BJ (cell line): Measurements from ENCODE around the gene SLAMF1. TPM values are rescaled to one million over a fixed set of nuclear protein-coding genes. Genes with fewer than 3 reads are reported as not detected.

ENCODE experiments used
- CTCF ChIA-PET: fragments of 350-600 bp; formaldehyde crosslinking; extraction: SDS; loops from one replicate; lab custom pipeline; 2021; ENCODE audit warnings: antibody characterized with exemption, inconsistent platforms; lab: Yijun Ruan, JAX
- POLR2A ChIA-PET: fragments of 300-600 bp; sonication (Branson Sonifier 250); formaldehyde crosslinking; extraction: SDS; loops from one replicate; lab custom pipeline; 2021; ENCODE audit warnings: antibody characterized with exemption; lab: Charles Lee
- DNase-seq: peaks from one replicate; pipeline ENCODE4 v3.0.0-alpha.2; 2011; ENCODE audit warnings: low read depth
- H3K27me3 ChIP-seq: 2 replicates; pipeline ENCODE4 v1.6.0; 2011; ENCODE audit warnings: low read length; ENCODE audit not compliant: control insufficient read depth, insufficient read depth
- H3K36me3 ChIP-seq: 2 replicates; pipeline ENCODE4 v1.5.1; 2011; ENCODE audit warnings: low read length; ENCODE audit not compliant: control insufficient read depth, insufficient read depth
- H3K4me3 ChIP-seq: 2 replicates; pipeline ENCODE4 v1.5.1; 2011; ENCODE audit warnings: low read depth, mild to moderate bottlenecking, control low read depth, low read length
- polyA plus RNA-seq: library from polyadenylated mRNA; depleted of rRNA; stranded (reverse); fragments of >200 nt; gene quantifications from 2 replicates; pipeline ENCODE4 v1.2.3, GENCODE V29; 2011
- TF ChIP-seq, protein P1 (sequence below): IDR thresholded peaks from 2 replicates; pipeline ENCODE4 v1.5.1; 2011; ENCODE audit warnings: low read depth, mild to moderate bottlenecking, control low read depth, inconsistent platforms, low read length, moderate library complexity; ENCODE audit not compliant: insufficient read depth

The SLAMF1 gene
- polyA plus RNA-seq, 1 experiment = not detected

DNA sequence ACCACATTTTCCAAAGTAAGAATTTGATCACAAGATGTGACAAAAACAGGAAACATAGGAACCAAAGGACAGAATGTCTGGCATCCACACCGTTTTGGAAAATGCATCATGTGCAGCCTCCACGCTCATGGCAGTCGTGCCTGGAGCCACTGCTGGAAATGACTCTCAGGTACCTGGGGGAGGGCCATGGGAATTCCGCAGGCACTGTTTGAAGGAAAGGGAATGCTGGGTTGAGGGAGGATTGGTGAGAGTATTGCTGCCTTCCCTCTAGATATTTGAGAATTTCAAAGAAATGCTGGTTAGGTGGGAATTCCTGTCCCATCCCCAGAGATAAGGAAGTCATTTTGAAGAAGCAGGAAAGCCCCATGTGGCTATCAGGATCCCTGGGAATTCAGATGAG, 10.8 kb downstream of the SLAMF1 start:
- CTCF ChIA-PET = no interaction called here
- no peak for DNase-seq
- TF ChIP-seq, protein P1, sequence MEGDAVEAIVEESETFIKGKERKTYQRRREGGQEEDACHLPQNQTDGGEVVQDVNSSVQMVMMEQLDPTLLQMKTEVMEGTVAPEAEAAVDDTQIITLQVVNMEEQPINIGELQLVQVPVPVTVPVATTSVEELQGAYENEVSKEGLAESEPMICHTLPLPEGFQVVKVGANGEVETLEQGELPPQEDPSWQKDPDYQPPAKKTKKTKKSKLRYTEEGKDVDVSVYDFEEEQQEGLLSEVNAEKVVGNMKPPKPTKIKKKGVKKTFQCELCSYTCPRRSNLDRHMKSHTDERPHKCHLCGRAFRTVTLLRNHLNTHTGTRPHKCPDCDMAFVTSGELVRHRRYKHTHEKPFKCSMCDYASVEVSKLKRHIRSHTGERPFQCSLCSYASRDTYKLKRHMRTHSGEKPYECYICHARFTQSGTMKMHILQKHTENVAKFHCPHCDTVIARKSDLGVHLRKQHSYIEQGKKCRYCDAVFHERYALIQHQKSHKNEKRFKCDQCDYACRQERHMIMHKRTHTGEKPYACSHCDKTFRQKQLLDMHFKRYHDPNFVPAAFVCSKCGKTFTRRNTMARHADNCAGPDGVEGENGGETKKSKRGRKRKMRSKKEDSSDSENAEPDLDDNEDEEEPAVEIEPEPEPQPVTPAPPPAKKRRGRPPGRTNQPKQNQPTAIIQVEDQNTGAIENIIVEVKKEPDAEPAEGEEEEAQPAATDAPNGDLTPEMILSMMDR = no peak
- Histone ChIP-seq H3K4me3 (no peak overlapping the region), H3K36me3 (no peaks in the 10 kb centered on the region), H3K27me3 (no peaks in the 10 kb centered on the region)
- POLR2A ChIA-PET = no interaction called here

DNA sequence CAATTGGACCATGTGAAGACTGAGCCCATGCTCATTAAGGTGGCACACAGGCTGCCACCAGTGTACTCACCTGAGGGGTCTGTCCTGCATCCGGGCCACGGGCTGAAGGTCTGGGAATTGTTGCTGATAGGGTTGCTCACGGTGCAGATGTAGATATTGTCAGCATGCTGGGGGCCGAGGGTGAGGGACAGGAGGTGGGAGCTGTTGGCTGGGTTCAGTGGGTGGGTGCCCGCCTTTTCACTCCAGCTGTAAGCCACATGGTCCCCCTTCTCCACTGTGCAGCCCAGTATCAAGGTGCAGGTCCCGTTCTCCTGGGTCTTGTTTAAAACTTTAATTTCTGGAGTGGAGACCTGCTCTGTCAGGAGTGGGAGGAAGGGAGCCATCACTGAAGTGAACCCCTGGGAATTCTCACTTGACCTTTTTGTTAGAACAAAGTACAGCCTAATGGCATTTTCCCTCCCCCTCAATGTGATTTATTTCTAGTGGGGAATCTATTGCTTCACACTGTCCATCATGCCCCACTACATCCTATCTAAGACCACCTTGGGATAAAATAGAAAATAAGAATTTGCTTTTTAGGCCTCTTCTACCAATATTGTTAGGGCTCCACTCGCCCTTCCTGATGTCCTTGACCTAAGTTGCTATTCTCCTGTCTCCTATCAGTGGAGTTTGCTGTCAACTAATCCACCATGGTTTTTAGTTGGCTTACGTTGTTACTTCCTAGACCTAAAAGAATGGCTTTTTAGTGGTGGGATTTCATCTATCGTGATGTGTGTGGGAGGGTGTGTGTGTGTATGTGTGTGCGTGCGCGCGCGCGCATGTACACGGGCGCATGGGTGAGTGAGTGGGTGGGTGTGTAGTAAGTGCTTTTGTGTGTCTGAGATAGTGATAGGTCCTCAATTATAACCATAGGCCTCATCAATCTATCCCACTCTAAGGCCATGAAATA, 12.0 kb downstream of the SLAMF1 start:
- H3K27me3 ChIP-seq = no peaks in the 10 kb centered on the region
- ChIA-PET POLR2A (no interaction called here), CTCF (no interaction called here)
- no peak for DNase-seq
- H3K4me3 ChIP-seq = no peak overlapping the region
- H3K36me3 ChIP-seq = no peaks in the 10 kb centered on the region
- TF ChIP-seq, protein P1 = no peak

DNA sequence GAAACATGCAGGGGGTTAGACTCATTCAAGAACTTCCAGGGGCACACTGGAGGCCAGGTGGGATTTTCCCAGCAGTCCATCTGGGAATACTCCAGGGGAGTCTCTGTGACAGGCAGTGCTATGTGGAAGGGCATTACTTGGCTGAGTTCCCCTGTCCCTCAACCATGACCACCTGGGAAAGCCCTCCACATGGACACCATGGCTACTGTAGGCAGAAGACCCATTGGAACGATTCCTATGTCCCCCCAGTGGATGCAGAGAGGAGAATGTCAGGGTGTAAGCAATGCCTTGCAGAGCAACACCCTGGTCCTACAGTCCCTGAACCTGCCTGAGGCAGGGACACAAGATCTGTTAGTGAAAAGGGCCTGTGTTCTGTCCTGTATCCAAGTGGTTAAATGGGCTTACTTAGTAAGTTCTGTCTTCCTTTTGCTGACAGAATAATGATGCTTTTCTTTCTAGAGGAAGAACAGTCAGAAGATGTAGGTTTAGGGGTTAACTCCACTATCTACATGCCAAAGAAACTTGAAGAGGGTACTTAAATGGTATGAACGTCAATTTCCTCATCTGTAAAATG, 13.4 kb downstream of the SLAMF1 start:
- POLR2A ChIA-PET = no interaction called here
- Histone ChIP-seq H3K4me3 (no peak overlapping the region), H3K27me3 (no peaks in the 10 kb centered on the region), H3K36me3 (no peaks in the 10 kb centered on the region)
- TF ChIP-seq, protein P1 = no peak
- DNase-seq = no peak
- CTCF ChIA-PET = no interaction called here

DNA sequence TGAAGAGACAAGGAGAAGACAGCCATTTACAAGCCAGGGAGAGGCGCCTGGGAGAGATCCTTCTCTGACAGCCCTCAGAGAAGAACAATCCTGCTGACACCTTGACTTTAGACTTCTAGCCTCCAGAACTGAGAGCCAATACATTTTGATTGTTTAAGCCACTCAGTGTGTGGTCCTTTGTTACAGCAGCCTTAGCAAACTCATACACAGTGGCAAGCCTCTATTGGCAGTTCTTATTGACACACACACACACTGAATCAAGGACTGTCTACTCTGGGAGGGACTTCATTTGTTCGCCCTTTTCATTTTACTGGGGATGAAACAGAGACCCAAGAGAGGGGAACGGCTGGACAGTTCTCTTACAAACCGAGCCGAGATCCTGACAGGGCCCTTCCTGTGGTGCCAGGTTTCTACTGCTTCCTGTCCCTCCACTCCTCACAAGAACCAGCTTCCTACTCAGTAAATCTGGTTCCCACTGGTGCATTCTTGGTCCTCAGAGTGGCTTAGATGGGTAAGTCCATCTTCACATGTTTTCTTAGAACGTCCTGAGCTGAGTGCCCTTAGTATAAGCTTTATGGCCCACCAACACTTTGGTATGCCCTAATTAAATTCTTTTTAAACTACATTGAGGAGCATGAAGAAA, 14.7 kb downstream of the SLAMF1 start:
- no peak for DNase-seq
- CTCF ChIA-PET = no interaction called here

More for the DNA sequence above, 14.7 kb downstream of the SLAMF1 start:
- TF ChIP-seq, protein P1 = no peak
- Histone ChIP-seq H3K4me3 (no peak overlapping the region), H3K27me3 (no peaks in the 10 kb centered on the region), H3K36me3 (no peaks in the 10 kb centered on the region)
- POLR2A ChIA-PET = no interaction called here
